ENCODE measurements around the gene CHD6.

CHD6 gene

GRCh38 chr20:41457173-41457857 lies 160.9 kb downstream of the CHD6 start:
- DNase-seq, result no peak

- DNase-seq, result no peak
Measured at GRCh38 chr20:41456351-41456750, 161.8 kb downstream of the CHD6 start.

- DNase-seq, result no peak
Measured at GRCh38 chr20:41454250-41454649, 163.9 kb downstream of the CHD6 start.

- DNase-seq, result no peak
Measured at GRCh38 chr20:41453010-41453950, 164.9 kb downstream of the CHD6 start.

- no peak for DNase-seq
Measured at GRCh38 chr20:41452226-41452625, 166.0 kb downstream of the CHD6 start.

GRCh38 chr20:41447006-41447405 lies 171.2 kb downstream of the CHD6 start:
- no peak for DNase-seq

GRCh38 chr20:41446456-41446855 lies 171.7 kb downstream of the CHD6 start:
- no peak for DNase-seq

- DNase-seq, result no peak
Measured at GRCh38 chr20:41444821-41445220, 173.4 kb downstream of the CHD6 start.

- no peak for DNase-seq
Measured at GRCh38 chr20:41443691-41444090, 174.5 kb downstream of the CHD6 start.

- no peak for DNase-seq
Measured at GRCh38 chr20:41440882-41441281, 177.3 kb downstream of the CHD6 start.

GRCh38 chr20:41437836-41438235 lies 180.3 kb downstream of the CHD6 start:
- no peak for DNase-seq

- no peak for DNase-seq
Measured at GRCh38 chr20:41436679-41437078, 181.5 kb downstream of the CHD6 start.

- DNase-seq, result no peak
Measured at GRCh38 chr20:41433203-41433602, 185.0 kb downstream of the CHD6 start.

GRCh38 chr20:41432746-41433145 lies 185.4 kb downstream of the CHD6 start:
- no peak for DNase-seq

- DNase-seq, result no peak
Measured at GRCh38 chr20:41428285-41428684, 189.9 kb downstream of the CHD6 start.

GRCh38 chr20:41427833-41428232 lies 190.3 kb downstream of the CHD6 start:
- DNase-seq, result no peak

- no peak for DNase-seq
Measured at GRCh38 chr20:41426976-41427375, 191.2 kb downstream of the CHD6 start.

- no peak for DNase-seq
Measured at GRCh38 chr20:41426086-41426830, 191.9 kb downstream of the CHD6 start.

- no peak for DNase-seq
Measured at GRCh38 chr20:41425180-41425884, 192.8 kb downstream of the CHD6 start.

- no peak for DNase-seq
Measured at GRCh38 chr20:41424546-41424945, 193.6 kb downstream of the CHD6 start.

- DNase-seq, result no peak
Measured at GRCh38 chr20:41424011-41424410, 194.2 kb downstream of the CHD6 start.

- DNase-seq, result no peak
Measured at GRCh38 chr20:41422953-41423352, 195.2 kb downstream of the CHD6 start.
